ENCODE measurements around the gene LCE6A.

Gene LCE6A

DNA sequence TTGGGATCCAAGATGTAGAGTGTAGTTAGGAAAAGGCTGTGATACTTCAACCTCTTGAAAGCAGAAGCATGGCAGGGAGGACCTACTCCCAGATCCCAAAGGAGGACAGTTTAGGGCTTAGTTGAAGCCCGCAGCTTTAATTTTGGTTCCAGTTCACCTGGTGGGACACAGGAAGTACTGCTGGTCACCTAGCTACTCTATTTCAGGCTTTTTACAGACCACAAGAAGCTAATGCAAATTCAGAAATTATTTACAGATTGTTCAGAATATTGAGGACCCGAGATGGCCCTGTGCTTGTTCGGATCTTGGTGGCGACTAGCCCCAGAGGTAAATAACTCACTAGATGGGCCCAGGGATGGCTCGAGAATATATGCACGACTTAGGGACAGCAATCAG is 29.1 kb downstream of the LCE6A start:
- TF ChIP-seq, protein P1, sequence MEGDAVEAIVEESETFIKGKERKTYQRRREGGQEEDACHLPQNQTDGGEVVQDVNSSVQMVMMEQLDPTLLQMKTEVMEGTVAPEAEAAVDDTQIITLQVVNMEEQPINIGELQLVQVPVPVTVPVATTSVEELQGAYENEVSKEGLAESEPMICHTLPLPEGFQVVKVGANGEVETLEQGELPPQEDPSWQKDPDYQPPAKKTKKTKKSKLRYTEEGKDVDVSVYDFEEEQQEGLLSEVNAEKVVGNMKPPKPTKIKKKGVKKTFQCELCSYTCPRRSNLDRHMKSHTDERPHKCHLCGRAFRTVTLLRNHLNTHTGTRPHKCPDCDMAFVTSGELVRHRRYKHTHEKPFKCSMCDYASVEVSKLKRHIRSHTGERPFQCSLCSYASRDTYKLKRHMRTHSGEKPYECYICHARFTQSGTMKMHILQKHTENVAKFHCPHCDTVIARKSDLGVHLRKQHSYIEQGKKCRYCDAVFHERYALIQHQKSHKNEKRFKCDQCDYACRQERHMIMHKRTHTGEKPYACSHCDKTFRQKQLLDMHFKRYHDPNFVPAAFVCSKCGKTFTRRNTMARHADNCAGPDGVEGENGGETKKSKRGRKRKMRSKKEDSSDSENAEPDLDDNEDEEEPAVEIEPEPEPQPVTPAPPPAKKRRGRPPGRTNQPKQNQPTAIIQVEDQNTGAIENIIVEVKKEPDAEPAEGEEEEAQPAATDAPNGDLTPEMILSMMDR (IDR thresholded peaks at IDR 0.05; ENCODE audit: low read depth, low read length), result no peak
- no peak overlapping the region for H3K4me3 ChIP-seq (ENCODE audit: low read depth, low read length)

DNA sequence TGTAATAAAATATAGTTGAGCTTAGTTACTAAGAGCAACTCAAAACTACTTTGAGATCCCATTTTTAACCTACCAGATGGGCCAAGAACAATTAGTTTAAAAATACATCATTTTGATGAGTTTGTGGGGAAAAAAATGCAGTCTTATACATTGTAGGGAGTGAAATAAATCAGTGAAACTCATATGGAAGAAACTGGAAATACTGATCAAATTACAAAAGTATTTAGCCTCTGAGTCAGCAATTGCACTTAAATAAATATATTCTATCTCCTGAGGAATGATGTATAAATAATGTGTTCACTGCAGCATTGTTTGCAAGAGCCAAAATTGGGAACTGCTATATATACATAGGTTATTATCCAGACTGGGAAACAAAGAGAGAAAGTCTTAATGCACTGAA is 30.8 kb downstream of the LCE6A start:
- H3K4me3 ChIP-seq (ENCODE audit: low read depth, low read length), result no peak overlapping the region
- TF ChIP-seq, protein P1 (IDR thresholded peaks at IDR 0.05; ENCODE audit: low read depth, low read length), result no peak

DNA sequence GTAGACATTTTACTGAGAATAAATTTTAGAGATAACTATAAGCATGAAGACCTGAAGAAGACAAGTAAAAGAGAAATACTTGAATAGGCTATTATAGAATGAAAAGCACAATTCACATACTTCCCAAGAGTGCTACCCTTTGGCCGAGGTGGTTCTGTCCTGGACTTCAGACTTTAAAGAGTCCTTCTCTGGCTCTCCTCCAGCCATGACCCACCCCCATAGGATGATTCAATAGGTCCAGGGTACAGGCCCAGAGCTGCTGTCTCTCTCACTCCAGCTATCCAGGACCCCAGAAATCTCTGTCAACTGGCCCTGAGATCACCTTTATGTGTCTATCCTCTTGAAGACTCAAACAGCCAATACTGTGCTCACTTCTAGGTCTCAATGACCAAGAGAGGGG is 34.2 kb downstream of the LCE6A start:
- H3K4me3 ChIP-seq (ENCODE audit: low read depth, low read length), result no peak overlapping the region
- TF ChIP-seq, protein P1 (IDR thresholded peaks at IDR 0.05; ENCODE audit: low read depth, low read length), result no peak

DNA sequence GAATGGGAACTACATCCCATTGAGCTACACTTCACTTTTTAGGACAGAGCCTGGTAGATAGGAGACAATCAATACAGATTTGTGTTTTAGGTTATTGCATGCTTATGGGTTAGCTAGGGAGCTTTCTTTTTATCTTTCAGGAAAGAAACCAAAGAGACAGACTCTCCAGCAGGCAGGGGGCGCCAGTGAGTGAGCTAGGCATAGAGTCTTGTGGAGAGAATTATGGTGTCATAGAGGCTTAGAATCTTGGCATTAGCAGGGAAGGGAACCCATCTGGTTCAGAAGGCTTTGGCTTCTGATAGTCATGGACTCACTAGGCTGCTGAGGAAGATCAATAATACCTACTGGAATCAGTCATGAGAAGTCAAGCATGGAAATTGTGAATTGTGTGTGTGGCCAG is 35.4 kb downstream of the LCE6A start, which contains the start of gene SMCP:
Gene SMCP (plus strand): TSS at position 281 of the 400 bp plus-strand sequence. CDS start 6,101 bp downstream, outside the sequence.
- TF ChIP-seq, protein P1 (IDR thresholded peaks at IDR 0.05; ENCODE audit: low read depth, low read length), result no peak
- no peak within 1 kb of the TSS for H3K4me3 ChIP-seq (ENCODE audit: low read depth, low read length)

DNA sequence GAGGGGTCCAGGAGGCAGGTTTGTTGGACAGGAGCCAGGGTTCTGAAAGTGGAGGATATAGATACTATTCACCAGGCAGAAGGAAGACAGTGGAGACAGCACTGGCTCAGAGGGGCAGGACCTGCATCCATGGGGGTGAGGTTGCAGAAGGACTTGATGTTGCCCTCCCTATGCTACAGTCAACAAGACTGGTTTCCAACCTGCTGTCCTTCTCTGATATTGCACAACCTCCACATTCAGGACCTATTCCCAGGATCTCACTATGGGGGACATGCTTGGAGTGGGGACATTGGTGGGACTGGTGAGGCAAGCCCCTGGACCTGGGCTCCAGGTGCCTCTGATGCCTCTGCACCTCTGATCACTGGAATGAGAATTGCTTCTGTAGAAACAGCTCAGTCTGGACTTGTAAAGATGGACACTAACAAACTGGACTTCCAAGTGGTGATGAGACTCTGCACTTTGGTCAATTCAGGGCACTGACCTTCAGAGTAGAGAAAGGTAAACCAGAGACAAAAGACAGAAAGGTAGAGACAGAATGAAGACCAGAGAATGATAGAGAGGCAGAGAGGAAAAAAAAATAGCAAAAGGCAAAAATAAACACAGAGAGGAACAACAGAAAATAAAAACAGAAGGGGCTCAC is 37.0 kb downstream of the LCE6A start:
- no peak overlapping the region for H3K4me3 ChIP-seq (ENCODE audit: low read depth, low read length)
- TF ChIP-seq, protein P1 (IDR thresholded peaks at IDR 0.05; ENCODE audit: low read depth, low read length), result no peak

DNA sequence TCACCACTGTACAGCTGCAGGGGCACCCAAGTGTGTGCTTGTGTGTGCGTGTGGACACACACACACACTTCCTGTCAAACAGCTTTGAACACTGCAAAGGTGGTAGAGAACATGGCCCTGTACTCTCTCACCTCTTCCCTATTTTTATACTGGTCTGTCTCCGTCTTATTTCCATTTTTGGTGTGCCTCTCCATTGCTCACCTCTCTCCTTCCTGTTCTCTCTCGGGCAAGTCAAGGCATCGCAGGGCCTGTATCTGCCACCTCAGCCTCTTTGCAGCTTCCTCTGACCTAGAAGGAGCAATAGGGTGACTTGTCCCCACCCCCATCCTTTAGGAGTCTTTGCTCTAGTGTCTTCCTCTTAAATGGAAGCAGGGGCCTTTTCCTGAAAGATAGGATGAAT is 37.7 kb downstream of the LCE6A start:
- TF ChIP-seq, protein P1 (IDR thresholded peaks at IDR 0.05; ENCODE audit: low read depth, low read length), result no peak
- H3K4me3 ChIP-seq (ENCODE audit: low read depth, low read length), result no peak overlapping the region

DNA sequence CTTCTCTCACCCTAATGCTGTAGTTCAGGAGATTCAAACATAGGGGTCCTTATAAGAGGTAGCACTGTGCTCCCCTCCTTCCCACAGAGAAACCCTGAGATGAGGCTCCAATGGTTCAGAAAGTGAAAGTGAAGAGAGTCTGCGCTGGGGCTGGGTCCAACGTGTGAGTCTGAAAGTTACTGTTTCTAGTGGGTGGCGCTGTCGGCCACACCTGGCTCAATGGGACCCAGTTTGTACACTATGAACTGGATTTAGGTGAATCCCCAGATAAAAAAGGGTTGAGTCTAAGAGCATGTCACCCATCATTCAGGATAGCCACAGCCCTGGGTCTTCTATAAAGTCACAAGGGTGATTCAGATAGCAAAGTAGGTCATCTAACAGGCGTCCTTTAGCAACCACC is 38.3 kb downstream of the LCE6A start:
- TF ChIP-seq, protein P1 (IDR thresholded peaks at IDR 0.05; ENCODE audit: low read depth, low read length), result no peak
- H3K4me3 ChIP-seq (ENCODE audit: low read depth, low read length), result no peak overlapping the region

Measured in WI38 (cell line).